EH (cell line): ENCODE results near the gene TNIP2.

Experiments
- DNase-seq: peaks from one replicate; pipeline ENCODE4 v3.0.0-alpha.2; 2015; ENCODE audit warnings: low read depth

Gene TNIP2

DNA sequence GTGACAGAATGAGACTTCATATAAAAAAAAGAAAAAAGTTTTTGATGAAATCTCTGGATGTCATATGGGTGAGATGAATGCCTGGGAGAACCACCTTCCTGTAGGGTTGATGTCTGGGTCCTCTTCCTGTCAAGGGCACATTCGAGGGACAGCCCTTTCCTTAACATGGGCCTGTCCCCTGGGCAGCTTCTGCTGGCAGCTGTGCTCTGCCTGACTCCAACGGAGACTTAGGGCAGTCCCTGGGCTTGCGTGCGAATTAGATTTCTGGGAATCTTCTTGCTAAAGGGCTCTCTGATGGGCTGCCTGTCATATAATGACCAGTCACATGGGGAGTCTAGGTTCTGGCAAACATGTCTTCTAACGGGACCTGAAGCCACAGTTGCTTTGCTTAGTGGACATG is 40.7 kb downstream of the TNIP2 start:
- no peak for DNase-seq

GRCh38 chr4:2714918-2715317 is 41.2 kb downstream of the TNIP2 start:
- DNase-seq: no peak

- peak; percentile 22 for DNase-seq
Observed at GRCh38 chr4:2714061-2714770, 41.9 kb downstream of the TNIP2 start.

GRCh38 chr4:2713337-2713736 is 42.8 kb downstream of the TNIP2 start:
- no peak for DNase-seq

DNA sequence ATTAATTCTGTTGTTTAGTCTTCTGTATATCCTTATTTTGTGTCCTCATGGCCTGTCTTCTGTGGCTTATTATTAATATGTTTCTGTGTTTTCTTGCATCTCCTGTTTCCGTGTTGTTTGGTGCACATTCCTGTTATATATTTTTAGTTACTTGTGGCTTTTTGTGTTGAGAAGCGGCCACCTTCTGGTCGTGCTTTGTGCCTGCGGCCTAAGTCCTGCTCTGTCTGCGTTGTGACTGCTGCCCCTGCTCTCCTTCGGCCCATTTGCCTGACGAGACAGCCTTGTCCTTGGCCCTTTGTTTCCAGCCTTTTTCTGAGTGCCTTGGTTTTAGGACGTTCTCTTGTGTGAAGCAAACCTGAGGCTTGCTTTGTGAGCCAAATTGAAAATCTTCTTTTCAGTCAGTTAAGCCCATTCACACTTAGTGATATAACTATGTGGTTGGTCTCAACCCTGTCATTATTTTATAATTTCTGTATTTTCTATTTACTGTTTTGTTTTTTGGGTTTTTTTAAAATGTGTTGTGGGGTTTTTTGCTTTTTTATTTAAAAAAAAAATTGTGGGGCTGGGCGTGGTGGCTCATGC is 43.8 kb downstream of the TNIP2 start:
- DNase-seq: peak; percentile 15

- no peak for DNase-seq
Observed at GRCh38 chr4:2702770-2703169, 53.4 kb downstream of the TNIP2 start.

DNA sequence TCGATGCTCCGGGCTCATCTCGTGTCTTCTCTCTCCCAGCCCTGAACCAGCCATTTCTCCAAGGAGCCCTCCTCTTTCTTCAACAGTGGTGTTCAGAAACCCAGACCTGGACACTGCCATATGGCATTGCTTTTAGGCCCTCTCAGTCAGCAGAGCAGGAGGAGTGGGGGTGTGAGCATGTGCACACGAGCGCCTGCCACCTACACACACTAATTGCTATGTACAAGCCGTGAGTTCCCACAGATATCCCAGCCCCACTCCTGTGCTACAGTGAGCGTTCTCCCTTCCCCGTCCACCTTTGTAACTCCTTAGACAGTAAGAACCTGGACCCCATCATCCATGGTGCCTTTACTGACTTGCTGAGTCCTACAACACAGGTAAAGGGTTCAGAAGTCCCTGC is 53.8 kb downstream of the TNIP2 start:
- DNase-seq: no peak

GRCh38 chr4:2700031-2700430 is 56.1 kb downstream of the TNIP2 start:
- DNase-seq: no peak

DNA sequence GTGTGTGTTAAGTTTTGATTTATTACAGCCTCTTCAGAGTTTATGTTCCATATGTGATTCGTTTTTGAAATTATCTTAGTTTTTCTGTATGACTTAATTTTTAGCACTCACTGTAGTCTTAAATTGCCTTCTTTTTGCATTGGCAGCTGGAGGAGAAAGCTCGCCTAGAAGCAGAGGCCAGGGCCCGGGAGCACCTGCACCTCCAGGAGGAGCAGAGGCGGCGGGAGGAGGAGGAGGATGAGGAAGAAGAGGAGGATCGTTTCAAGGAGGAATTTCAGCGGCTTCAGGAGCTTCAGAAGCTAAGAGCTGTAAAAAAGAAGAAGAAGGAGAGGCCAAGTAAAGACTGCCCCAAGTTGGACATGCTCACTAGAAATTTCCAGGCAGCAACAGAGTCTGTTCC is 56.6 kb downstream of the TNIP2 start:
- no peak for DNase-seq

DNA sequence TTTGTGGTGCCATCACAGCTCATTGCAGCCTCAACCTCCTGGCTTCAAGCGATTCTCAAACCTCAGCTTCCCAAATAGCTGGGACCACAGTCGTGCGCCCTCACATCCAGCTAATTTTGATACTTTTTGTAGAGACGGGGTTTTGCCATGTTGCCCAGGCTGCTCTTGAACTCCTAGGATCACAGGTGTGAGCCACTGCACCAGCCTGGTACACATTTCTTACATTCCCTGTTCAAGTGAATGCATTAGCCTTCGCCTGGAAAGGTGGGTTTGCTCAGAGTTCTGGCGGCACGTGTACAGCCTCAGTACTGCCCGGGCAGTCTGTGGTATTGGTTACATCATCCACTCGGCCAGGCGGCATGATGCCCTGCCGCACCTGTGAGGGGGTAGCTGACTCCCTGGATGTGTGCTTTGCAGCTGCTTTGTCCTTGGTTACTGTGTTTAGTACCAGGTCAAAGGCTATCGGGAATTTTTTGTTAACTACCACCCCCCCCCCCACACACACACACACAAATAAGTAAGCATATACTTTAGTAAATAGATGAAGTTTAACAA is 57.1 kb downstream of the TNIP2 start:
- DNase-seq: no peak

- no peak for DNase-seq
Observed at GRCh38 chr4:2698504-2698903, 57.6 kb downstream of the TNIP2 start.

GRCh38 chr4:2697995-2698414 is 58.1 kb downstream of the TNIP2 start:
- no peak for DNase-seq

DNA sequence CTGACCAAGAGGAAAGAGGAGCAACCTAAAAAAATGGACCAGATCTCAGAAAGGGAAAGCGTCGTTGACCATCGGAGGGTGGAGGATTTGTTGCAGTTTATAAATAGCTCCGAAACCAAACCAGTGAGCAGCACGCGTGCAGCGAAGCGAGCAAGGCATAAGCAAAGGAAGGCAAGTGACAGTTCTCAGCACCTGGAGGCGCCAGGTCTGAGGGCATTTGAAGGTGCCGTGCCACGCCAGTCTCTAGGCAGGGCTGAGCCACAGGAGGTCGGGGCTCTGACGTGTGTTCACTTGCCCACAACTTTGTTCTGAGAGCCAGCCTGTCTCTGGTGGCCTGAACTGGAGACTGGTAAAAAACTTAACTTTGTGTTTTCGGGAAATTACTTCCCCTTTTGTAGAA is 59.7 kb downstream of the TNIP2 start:
- DNase-seq: no peak

GRCh38 chr4:2695346-2696060 is 60.6 kb downstream of the TNIP2 start:
- no peak for DNase-seq

DNA sequence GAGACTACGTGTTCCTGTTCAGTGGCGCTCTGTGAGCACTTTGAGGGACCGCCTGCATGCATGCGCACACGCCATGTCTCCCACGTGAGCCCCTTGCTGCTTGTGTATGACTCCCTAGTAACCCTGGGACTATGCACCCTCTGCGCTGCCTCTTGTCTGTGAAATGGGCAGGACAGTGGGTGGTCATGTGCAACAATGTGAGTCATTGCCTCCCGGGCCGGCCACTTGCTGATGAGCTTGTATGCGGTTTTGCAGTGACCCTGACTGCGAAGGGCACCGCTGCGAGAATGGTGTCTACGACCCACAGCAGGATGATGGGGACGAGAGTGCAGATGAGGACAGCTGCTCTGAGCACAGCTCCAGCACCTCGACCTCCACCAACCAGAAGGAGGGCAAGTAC is 61.4 kb downstream of the TNIP2 start:
- peak; percentile 18 for DNase-seq

GRCh38 chr4:2691952-2692435 is 64.1 kb downstream of the TNIP2 start:
- no peak for DNase-seq
